Measurements from ENCODE around the gene PDE2A. TPM values are rescaled to one million over a fixed set of nuclear protein-coding genes. Genes with fewer than 3 reads are reported as not detected.
A peak's percentile ranks its signal among the peaks of the same experiment; 100 is the strongest.

The PDE2A gene
- total RNA-seq, 1 donor from 2014 or later: 28.1 TPM

- DNase-seq: no peak
Observed at GRCh38 chr11:72682858-72683243, 8.6 kb upstream of the PDE2A start.

GRCh38 chr11:72682238-72682857, 8.1 kb upstream of the PDE2A start:
- DNase-seq: no peak

- no peak for DNase-seq
Observed at GRCh38 chr11:72681226-72682153, 7.3 kb upstream of the PDE2A start.

GRCh38 chr11:72680624-72681158, 6.5 kb upstream of the PDE2A start:
- no peak for DNase-seq

- no peak for DNase-seq
Observed at GRCh38 chr11:72679869-72680268, 5.6 kb upstream of the PDE2A start.

GRCh38 chr11:72678524-72678923, 4.3 kb upstream of the PDE2A start:
- no peak for DNase-seq

- peak; percentile 86 for DNase-seq
Observed at GRCh38 chr11:72676861-72677341, 2.7 kb upstream of the PDE2A start.

- no peak for DNase-seq
Observed at GRCh38 chr11:72675221-72675620, 999 bp upstream of the PDE2A start.

- DNase-seq: peak; percentile 27
Observed at GRCh38 chr11:72673284-72673942, 809 bp downstream of the PDE2A start.

GRCh38 chr11:72672597-72673238, 1.5 kb downstream of the PDE2A start:
- no peak for DNase-seq

- no peak for DNase-seq
Observed at GRCh38 chr11:72671152-72672099, 2.8 kb downstream of the PDE2A start.

GRCh38 chr11:72670041-72670440, 4.2 kb downstream of the PDE2A start:
- DNase-seq: no peak

GRCh38 chr11:72669527-72669926, 4.7 kb downstream of the PDE2A start:
- DNase-seq: no peak

GRCh38 chr11:72668629-72669347, 5.4 kb downstream of the PDE2A start:
- DNase-seq: no peak

- DNase-seq: no peak
Observed at GRCh38 chr11:72665911-72666472, 8.2 kb downstream of the PDE2A start.

GRCh38 chr11:72662036-72662435, 12.2 kb downstream of the PDE2A start:
- DNase-seq: no peak

- no peak for DNase-seq
Observed at GRCh38 chr11:72661486-72661885, 12.7 kb downstream of the PDE2A start.

GRCh38 chr11:72658989-72659640, 15.1 kb downstream of the PDE2A start:
- no peak for DNase-seq

- DNase-seq: no peak
Observed at GRCh38 chr11:72657411-72658100, 16.7 kb downstream of the PDE2A start.
